Kasumi-1 (cell line): ENCODE measurements around the gene TPM2.

Experiments used
- DNase-seq, 2 experiments: peaks; one replicate each; lab custom pipeline; 2025; lab: John Stamatoyannopoulos, UW

The TPM2 gene

DNA sequence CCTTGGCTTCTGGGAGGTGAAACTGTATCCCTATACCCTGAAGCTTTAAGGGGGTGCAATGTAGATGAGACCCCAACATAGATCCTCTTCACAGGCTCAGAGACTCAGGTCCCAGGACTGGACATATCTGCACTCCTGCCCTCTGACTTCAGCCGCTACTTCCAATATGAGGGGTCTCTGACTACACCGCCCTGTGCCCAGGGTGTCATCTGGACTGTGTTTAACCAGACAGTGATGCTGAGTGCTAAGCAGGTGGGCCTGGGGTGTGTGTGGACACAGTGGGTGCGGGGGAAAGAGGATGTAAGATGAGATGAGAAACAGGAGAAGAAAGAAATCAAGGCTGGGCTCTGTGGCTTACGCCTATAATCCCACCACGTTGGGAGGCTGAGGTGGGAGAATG, 10.6 kb downstream of the TPM2 start:
- DNase-seq, result no peak

DNA sequence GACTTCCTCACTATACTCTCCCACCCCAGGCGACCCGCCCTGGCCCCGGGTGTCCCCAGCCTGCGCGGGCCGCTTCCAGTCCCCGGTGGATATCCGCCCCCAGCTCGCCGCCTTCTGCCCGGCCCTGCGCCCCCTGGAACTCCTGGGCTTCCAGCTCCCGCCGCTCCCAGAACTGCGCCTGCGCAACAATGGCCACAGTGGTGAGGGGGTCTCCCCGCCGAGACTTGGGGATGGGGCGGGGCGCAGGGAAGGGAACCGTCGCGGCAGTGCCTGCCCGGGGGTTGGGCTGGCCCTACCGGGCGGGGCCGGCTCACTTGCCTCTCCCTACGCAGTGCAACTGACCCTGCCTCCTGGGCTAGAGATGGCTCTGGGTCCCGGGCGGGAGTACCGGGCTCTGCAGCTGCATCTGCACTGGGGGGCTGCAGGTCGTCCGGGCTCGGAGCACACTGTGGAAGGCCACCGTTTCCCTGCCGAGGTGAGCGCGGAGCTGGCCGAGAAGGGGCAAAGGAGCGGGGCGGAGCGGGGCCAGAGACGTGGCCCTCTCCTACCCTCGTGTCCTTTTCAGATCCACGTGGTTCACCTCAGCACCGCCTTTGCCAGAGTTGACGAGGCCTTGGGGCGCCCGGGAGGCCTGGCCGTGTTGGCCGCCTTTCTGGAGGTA, 13.9 kb downstream of the TPM2 start:
- DNase-seq, result no peak

DNA sequence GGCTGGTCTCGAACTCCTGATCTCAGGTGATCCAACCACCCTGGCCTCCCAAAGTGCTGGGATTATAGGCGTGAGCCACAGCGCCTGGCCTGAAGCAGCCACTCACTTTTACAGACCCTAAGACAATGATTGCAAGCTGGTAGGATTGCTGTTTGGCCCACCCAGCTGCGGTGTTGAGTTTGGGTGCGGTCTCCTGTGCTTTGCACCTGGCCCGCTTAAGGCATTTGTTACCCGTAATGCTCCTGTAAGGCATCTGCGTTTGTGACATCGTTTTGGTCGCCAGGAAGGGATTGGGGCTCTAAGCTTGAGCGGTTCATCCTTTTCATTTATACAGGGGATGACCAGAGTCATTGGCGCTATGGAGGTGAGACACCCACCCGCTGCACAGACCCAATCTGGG, 14.5 kb downstream of the TPM2 start:
- no peak for DNase-seq

DNA sequence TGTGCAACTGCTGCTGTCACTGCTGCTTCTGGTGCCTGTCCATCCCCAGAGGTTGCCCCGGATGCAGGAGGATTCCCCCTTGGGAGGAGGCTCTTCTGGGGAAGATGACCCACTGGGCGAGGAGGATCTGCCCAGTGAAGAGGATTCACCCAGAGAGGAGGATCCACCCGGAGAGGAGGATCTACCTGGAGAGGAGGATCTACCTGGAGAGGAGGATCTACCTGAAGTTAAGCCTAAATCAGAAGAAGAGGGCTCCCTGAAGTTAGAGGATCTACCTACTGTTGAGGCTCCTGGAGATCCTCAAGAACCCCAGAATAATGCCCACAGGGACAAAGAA, 15.7 kb downstream of the TPM2 start:
- no peak for DNase-seq

DNA sequence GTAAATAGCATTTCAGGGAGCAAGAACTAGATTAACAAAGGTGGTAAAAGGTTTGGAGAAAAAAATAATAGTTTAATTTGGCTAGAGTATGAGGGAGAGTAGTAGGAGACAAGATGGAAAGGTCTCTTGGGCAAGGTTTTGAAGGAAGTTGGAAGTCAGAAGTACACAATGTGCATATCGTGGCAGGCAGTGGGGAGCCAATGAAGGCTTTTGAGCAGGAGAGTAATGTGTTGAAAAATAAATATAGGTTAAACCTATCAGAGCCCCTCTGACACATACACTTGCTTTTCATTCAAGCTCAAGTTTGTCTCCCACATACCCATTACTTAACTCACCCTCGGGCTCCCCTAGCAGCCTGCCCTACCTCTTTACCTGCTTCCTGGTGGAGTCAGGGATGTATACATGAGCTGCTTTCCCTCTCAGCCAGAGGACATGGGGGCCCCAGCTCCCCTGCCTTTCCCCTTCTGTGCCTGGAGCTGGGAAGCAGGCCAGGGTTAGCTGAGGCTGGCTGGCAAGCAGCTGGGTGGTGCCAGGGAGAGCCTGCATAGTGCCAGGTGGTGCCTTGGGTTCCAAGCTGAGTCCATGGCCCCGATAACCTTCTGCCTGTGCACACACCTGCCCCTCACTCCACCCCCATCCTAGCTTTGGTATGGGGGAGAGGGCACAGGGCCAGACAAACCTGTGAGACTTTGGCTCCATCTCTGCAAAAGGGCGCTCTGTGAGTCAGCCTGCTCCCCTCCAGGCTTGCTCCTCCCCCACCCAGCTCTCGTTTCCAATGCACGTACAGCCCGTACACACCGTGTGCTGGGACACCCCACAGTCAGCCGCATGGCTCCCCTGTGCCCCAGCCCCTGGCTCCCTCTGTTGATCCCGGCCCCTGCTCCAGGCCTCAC, 16.3 kb downstream of the TPM2 start, which contains the start of gene CA9:
Gene CA9, plus strand, starts transcription at position 797 of the 893 bp plus-strand sequence. Its CDS starts 32 bp downstream, at position 829.
- DNase-seq, result no peak

DNA sequence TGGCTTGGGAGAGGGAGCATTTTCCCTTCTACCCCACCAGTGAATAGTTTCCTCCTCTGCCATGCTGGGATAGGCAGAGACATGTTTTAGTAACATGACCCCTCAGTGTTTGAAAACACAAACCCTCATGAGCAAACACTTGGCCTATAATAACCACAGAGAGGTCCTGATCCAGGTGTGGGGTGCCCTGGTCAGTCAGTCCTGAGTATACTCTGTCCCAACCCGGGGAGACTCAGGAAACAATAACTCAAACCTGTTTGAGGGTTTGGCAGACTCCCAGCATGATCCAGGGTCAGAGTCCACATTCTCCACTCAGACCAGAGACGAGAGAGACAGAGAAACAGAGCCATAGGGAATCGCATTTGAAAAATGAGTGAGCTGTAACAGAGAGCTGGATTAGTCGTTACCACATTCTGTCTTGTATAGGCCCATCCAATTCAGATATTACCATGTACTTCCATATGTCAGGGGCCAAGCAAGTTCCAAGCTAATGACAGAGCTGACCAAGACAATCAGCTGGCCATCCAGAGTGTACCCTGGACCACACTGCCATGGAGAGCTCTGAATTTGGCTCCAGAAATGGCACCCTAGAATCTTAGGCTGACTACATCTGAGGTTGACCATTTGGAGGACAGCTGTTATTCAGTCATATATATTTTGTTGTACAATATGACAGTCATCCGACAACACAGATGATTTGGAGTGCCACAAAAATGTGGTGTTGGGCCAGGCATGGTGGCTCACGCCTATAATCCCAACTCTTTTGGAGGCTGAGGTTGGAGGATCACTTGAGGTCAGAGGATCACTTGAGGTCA, 20.2 kb downstream of the TPM2 start:
- no peak for DNase-seq

DNA sequence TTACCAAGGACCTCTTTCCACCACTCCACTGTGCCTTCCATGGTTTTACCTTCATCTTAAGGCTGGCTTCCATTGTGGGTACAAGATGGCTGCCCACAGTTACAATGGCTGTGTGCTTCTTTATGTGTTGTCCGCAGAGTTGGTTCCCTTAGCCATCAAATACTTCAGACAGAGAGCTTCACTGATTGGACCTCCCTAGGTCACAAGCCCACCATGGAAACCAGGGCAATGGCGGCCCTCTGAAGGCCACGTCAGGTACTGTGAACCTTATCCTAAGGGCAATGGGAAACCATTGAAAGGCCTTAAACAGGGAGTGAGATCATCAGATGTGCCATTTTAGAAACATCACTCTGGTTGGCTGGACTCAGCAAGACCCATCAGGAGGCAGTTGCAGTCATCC, 21.8 kb downstream of the TPM2 start:
- DNase-seq, result no peak

DNA sequence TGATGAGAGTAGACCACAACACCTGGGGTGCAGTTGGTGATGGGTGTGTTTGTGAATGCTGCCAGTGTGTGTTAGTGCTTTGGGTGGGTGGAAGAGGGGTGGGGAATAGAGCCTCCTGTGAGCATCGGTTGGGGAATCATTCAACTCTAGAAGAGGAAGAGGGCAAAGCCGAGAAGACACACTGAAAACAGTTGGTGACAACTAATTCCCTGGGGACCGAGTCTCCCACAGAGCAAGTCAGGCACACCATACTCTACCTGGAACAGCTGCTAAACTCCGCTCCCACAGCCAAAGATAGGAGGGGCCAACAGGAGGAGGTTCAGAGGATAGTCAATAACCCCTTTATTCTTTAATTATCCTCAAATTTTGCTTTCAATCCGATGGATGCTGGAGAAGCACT, 23.2 kb downstream of the TPM2 start:
- DNase-seq, result no peak

DNA sequence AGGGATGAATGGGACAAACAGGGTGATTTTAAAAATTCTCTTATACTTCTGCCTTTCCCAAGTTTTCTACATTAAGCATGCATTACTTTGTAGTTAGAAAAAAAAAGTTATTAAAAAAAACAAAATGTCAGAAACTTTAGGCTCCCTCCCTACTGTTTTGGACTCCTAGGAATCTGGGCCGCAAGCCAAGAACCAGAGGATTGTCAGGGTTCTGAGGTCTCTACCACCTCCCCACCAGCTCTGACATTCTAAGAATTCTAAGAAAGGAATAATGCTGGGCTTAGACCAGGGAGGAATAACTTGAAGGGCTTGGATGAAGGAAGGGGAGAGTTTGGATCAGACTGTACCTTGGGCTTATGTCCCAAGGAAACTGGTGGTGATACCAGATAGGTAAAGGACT, 23.7 kb downstream of the TPM2 start:
- DNase-seq, result no peak

DNA sequence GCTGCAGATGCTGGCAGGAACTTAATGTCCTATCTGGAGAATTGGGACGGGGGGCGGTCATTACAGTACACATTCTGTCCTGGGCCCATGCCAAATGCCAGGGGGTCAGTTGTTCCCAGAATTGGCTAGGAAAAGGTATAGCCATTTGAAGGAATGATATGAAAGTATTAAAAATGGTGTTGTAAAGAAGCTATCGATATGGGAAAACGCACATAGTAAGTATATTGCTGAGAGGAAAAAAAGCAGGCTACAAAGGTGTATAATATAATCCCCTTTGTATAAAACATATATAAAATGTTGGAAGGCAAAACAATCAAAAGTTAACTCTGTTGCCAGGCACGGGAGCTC, 24.3 kb downstream of the TPM2 start:
- DNase-seq, result no peak

DNA sequence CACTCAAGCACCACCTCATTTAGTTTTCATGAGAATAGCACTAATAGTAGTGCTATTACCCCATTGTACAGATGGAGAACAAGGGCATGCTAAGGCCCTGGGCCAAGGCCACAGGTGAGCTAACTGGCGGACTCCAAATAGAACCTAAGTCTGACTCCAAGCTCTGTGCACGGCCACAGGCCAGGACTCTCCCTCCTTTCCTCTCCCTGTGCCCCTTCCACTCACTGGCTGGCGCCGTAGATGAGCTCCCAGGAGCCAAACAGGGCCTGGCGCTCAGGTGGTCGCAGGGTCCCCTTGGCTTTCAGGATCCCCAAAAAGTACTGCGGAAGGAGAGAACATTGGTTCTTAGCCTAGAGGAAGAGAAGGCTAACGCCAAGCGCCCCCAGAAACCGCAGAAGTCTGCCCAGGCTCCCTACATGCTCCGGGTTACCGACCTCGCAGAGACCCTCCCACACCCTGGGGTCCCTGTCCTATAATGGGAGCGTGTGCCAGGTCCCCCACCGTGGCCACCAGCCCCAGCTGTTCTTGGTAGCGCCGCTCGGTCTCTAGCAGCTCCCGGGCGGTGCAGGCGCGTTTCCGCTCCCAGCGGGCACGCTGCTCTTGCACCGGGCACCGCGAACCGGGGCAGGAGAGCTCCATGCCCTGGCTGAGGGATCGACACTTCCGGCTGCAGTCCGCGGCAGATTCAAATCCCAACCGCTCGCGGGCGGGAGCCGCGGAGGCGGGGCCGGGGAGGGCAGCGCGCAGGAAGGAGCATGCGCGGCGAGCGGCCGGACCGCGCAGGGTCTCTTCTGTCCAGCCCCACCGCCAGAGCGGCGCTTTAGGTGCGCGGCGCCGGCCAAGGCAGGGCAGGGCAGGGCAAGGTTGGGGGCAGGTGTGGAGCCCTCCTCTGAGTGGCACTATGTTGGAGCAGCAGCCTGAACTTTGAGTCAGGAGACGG, 24.9 kb downstream of the TPM2 start, which contains the start of gene ARHGEF39:
Gene ARHGEF39, minus strand, starts transcription at position 665 of the 940 bp plus-strand sequence. Its CDS starts 26 bp downstream, at position 639.
- peak; percentile 65 to 76 for DNase-seq

DNA sequence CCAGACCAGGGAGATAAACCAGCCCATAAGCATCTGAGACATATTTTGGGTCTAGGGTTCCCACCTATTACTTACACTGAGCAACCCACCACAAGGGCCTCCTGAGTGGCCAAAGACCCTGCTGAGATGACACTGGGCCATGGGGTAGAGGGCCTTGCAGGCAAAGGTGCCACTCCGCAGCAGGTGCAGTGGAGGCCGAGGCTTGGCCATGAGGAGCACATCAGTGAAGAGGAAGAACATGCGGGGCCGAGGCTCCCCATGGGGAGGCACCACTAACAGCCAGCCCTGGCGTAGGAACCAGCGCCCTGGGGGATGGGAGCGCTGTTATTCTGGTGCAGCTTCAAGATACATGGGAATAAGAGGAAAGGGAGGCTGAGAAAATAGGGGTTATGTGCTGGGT, 27.3 kb downstream of the TPM2 start:
- no peak for DNase-seq

DNA sequence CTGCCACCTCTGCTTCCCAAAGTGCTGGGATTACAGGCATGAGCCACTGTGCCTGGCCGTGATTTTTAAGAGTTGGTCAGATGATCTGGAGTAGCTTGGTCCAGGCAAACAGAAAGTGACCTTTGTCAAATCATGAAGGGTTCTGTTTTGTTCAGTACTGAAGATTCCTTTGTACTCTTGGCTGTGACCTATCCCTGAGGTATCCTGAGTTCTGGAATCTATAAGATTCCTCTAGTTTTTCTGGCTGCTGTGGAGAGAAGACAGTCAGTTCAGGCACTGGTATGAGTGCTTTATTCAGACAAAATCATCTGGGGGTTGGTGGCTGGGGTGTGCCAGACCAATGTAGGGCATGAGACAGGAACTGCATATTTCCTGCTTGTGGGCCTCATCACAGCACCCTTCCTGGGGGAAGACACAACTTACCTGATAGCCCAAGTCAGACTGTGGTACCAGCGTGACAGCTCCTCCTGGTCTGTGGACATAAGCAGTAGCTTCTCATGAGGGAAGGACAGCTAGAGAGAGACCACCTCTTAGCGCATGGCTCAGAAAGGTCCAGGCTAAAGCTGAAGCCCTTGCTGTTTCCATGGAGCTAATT, 27.9 kb downstream of the TPM2 start:
- no peak for DNase-seq

DNA sequence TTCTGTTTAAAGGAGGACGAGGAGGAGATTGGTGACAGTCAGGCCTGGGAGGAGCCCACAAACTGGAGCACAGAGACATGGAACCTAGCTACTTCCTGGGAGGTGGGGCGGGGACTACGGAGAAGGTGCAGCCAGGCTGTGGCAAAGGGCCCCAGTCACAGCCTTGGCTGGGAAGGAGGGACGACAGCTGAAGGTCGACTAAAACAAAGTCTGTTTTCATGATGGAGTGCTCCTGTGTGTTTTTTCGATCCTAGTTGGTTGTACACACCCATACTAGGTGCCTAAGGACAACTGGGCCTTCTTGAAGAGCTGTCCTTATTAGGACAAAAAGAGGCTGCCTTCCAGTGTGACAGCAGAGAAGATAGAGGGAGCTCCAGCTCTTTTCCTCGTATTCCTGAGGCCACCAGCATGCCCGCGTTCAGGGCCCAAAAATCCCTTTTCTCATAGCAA, 28.7 kb downstream of the TPM2 start:
- peak; percentile 24 to 38 for DNase-seq

DNA sequence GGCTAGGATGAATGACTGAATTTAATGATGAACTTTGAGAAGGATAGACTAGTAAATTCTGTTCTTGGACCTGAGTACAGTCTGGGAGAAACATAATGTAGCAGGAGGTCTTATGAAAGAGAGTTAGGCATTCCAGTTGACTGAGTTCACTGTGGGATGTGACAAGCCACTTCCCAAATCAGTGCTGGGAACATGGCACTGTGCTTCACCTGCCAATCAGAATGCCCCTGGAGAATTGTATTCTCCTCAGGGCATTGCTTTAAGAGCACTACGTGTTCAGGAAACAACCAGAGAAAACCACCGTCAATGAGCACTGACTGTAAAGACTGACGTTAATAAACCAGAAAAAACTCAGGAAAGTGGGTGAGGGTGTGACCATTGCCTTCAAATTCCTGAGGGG, 30.4 kb downstream of the TPM2 start:
- no peak for DNase-seq

DNA sequence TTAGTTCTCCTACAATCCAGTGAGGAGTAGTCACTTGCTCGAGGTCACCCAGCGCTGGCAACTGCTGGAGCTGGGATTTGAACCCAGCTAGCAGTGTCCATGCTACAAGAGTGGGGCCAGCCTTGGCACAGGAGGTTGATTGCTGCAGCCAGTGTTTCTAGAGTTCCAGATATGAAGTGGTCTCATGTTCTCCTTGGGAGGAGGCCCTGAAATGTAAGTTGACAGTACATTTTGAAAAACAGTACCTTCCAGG, 30.8 kb downstream of the TPM2 start:
- peak; percentile 47 to 59 for DNase-seq

DNA sequence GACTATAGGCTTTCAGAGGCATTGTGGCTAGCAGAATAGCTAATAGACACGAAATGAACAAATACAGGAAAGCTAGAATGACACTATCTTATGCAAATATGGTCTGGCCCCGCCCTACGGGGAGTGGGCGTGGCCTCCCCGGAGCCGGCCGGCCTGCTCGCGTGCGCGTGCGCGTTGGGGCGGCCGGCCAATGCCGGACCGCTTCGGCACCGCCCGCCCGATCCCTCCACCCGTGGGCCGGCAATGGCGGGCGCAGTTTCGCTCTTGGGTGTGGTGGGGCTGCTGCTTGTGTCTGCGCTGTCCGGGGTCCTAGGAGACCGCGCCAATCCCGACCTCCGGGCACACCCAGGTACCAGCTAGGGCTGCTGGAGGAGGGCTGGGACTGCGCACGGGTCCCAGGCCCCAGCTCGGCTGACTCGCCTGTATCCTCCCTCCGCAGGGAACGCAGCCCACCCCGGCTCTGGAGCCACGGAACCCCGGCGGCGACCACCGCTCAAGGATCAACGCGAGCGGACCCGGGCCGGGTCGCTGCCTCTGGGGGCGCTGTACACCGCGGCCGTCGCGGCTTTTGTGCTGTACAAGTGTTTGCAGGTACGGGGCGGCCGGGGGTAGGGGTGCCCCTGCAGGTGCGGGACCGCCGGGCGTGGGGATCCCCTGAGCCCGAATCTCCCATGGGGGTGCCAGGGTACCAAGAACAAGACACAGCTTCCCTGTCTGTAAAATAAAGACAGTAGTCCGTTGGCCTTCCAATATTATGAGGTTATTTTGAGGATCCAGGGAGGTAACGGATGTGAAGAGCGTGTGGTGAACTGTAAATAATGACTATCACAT, 31.4 kb downstream of the TPM2 start, which contains the start of gene CCDC107:
Gene CCDC107, plus strand, starts transcription at position 156 of the 831 bp plus-strand sequence. Its CDS starts 88 bp downstream, at position 244.
- peak; percentile 68 to 69 for DNase-seq

DNA sequence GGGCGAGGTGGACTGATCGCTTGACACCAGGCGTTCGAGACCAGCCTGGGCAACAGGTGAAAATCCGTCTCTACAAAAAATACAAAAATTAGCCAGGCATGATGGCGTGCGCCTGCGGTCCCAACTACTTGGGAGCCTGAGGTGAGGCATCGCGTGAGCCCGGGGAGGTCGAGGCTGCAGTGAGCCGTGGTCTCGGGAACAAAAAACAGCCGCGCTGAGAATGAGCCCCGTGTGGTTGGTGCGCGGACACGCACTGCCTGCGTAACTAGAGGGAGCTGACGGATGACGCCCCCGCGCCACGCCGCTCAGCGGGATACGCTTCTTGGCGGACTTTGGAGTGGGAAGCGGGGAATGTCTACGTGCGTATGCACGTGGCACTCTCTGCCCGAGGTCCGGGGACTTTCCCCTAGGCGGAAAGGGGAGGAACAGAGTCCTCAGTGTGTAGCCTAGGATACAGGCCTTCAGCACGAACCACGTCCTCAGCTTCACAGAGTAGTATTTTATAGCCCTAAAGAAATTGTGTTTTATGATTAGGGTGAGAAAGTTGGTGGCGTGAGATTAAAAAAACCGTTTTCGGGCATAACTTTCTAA, 32.1 kb downstream of the TPM2 start, which contains the start of gene RMRP:
Gene RMRP, minus strand, starts transcription at position 474 of the 591 bp plus-strand sequence.
- DNase-seq, result peak; percentile 97

DNA sequence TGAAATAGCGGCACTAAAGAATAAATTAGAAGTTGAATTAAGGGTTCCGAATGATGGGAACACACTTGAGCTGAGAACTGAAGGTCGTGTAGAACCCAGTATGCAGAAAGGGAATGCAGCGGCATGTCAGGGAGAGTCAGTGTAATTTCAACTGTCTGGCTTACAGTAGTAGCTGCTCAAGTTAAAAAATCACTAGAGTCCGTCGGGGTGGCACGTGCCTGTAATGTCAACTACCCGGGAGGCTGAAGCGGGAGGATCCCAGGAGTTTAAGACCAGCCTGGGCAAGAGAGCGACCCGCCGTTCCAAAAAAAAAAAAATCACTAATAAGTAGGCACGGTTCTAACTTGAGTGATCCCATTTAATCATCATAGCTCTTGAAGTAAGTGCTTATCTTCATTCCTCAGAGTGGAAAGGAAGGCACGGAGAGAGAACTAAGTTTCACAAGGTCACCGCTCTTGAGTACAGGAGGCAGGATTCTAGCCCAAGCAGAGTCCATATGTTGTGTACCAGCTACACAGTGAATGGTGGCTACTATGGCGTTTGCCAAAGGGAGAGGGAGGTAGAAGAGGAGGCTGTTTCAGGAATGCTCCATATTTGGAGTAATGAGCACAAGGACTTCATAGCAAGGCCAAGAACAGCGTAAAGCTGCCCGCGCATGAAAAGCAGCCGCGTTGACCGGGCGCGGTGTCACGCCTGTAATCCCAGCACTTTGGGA, 32.7 kb downstream of the TPM2 start:
- DNase-seq, result peak in 1 of 2 experiments; percentile 35
